Posterior vena cava (tissue), 2 donors: Measurements from ENCODE around the gene LIMS1. TPM values are rescaled to one million over a fixed set of nuclear protein-coding genes. Genes with fewer than 3 reads are reported as not detected.
"Not testable (repeated sequence)": the region's sequence is repeated elsewhere in the genome, so short reads cannot be mapped to it uniquely, and the experiment has no call there.

Source experiments
- DNase-seq: peaks from one replicate; pipeline ENCODE4 v3.0.0-alpha.2; 2020; ENCODE audit warnings: low spot score
- intact Hi-C, 2 donors: fragments of 100-400 bp; cut with DNase I; formaldehyde crosslinking; loops; one replicate each; pipeline versions ENCODE4 v1.14.1 to v1.14.2; 2022 to 2023
- long read RNA-seq, 2 donors: library from polyadenylated mRNA; unstranded; transcript quantifications; one replicate each; pipeline ENCODE4 v2.0.0, GENCODE V29; 2020 to 2021
- total RNA-seq, 2 donors: library from RNA; stranded (reverse); fragmentation: NEBNext Ultra II Directional; extraction: Animal tissue kit (Norgen Biotek cat#: 25700); gene quantifications; one replicate each; pipeline ENCODE4 v1.2.1, GENCODE V29; 2021
- donor health status: DM: yes; HTN: yes; CAD: no.
- donor health status: DM: yes; HTN: yes; CAD: no.

LIMS1 gene, protein sequence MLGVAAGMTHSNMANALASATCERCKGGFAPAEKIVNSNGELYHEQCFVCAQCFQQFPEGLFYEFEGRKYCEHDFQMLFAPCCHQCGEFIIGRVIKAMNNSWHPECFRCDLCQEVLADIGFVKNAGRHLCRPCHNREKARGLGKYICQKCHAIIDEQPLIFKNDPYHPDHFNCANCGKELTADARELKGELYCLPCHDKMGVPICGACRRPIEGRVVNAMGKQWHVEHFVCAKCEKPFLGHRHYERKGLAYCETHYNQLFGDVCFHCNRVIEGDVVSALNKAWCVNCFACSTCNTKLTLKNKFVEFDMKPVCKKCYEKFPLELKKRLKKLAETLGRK
- 10 to 100 TPM; 58.6 to 68.9 TPM for total RNA-seq
- long read RNA-seq, donor 1, full-length matches to known transcripts: 11 of 19 reads
- long read RNA-seq, donor 1, partial matches to known transcripts: 3 of 19 reads
- long read RNA-seq, donor 1, other reads (novel, unspliced or antisense): 5 of 19 reads
- long read RNA-seq, donor 2, full-length matches to known transcripts: 127 of 147 reads
- long read RNA-seq, donor 2, partial matches to known transcripts: 3 of 147 reads
- long read RNA-seq, donor 2, other reads (novel, unspliced or antisense): 17 of 147 reads

GRCh38 chr2:108533832-108534583, at the start of gene LIMS1:
TSS of gene LIMS1 (plus strand) at chr2:108534470. CDS start at chr2:108534563, 93 bp downstream.
- intact Hi-C loops: loop anchor here in 1 of 2 donors (10.0 kb wide), 1 partner anchor 51 kb away; no protein-coding TSS in a partner anchor

GRCh38 chr2:108485253-108485652, 49.0 kb upstream of the LIMS1 start:
- intact Hi-C loops: no loop called here
- no peak for DNase-seq

More at GRCh38 chr2:108533832-108534583, at the start of gene LIMS1:
- DNase-seq: peak; percentile 97

DNA sequence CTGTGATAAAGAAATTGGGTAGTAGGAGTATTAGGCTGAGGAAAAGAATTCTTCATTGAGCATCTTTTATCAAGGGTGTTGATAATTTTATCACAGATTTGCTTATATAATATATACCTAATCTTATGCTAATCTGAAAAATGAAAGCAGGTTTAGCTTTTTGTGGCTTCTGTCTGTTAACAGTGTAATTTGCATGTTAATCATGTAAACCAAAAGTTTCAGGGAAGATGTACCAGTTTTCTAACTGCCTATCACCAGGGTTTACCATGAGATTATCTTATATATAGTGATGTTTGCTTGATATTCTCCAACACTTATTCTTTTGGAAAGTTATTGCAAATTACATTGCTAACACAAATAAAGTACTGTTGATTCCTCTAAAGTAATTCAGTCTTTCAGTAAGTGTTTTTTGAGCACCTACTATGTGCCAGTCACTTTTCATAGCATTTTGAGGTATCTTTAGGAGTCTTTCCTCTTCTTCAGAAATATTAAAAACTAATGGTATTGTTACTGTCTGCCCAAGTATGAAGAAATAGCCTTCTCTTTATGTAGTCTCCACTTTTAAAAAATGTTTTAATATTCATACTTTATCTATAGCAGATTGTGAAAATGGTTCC, 43.7 kb upstream of the LIMS1 start:
- intact Hi-C loops: no loop called here
- DNase-seq: no peak

- intact Hi-C loops: no loop called here
- DNase-seq: no peak
Measured at GRCh38 chr2:108491848-108492247, 42.4 kb upstream of the LIMS1 start.

GRCh38 chr2:108492364-108492763, 41.9 kb upstream of the LIMS1 start:
- no peak for DNase-seq
- intact Hi-C loops: no loop called here

DNA sequence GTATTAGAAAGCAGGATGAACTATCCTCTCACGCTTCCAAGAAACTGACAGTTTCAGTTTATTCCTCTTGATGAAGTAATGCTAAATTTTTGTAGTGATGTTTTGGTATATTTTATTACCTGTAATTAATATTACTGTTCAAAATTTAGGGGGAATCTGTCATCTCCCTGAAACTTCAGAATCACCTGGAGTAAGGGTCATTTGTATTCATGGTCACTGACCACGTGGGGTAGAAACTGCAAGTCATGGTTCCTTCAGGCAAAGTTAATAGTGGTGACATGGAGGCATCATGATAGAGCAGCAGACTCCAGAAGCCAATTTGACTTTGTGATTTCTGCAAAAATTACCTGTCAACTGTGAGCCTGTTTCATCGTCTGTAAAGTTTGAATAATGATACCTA, 38.1 kb upstream of the LIMS1 start:
- not testable (repeated sequence) for DNase-seq

DNA sequence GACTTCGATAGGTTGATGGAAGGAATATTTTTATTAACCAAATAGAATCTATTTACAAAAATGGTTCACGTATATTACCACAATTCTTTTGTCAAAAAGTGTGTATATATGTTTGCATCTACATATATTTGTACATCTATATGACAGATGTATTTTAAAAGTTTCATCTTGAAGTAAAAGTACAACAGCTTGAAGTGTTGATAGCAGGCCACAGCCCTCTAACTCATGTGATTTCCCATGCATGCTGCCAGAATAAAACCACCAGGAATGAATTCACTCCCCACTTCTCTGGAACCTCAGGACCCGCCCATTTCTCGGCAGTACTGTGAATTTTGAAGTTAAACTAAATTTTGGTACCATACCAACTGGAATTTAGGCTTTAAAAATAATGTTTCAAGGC, 26.6 kb upstream of the LIMS1 start:
- DNase-seq, intact Hi-C loops: not testable (repeated sequence)

More for the DNA sequence above, 38.1 kb upstream of the LIMS1 start:
- intact Hi-C loops: not testable (repeated sequence)

- intact Hi-C loops: not testable (repeated sequence)
Measured at GRCh38 chr2:108512431-108512830, 21.8 kb upstream of the LIMS1 start.

GRCh38 chr2:108514478-108514877, 19.8 kb upstream of the LIMS1 start:
- intact Hi-C loops, DNase-seq: not testable (repeated sequence)

More at GRCh38 chr2:108512431-108512830, 21.8 kb upstream of the LIMS1 start:
- not testable (repeated sequence) for DNase-seq

DNA sequence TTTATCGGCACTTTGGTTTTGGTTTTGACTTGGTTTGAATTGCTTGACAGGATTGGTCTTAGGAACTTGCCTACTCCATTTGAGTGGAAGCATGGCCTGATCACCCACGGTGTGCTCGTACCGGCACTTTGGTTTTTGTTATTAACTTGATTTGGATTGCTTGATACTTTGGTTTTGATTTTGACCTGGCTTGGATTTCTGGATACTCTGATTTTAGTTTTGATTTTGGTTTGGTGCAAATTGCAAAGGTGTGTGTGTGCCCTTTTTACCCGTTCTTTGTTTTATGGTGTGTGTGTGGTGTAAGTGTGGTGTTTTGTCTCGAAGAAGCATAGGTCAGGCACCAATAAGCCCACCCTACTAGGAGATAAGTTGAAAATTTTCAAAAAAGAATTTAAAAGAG, 9.6 kb upstream of the LIMS1 start:
- DNase-seq, intact Hi-C loops: not testable (repeated sequence)

DNA sequence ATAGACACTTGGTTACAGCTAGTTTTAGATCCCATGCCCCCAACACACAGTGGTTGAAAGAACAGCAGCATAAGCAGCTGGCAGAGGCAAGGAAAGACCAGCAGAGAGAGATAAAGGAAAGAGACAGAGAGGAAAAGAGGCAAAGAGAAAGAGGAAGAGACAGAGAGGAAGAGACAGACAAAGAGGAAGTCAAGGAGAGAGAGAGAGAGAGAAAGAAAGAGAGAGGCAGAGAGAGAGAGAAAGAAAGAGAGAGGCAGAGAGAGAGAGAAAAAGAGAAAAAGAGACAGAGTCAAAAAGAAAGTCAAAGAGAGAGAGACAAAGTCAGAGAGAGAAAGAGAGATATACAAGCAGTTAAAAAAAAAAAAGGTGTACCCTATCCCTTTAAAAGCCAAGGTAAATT, 9.0 kb upstream of the LIMS1 start:
- DNase-seq, intact Hi-C loops: not testable (repeated sequence)

GRCh38 chr2:108531674-108532055, 2.6 kb upstream of the LIMS1 start:
- no peak for DNase-seq
- intact Hi-C loops: loop anchor here in 1 of 2 donors (10.0 kb wide), 1 partner anchor 53 kb away; no protein-coding TSS in a partner anchor

DNA sequence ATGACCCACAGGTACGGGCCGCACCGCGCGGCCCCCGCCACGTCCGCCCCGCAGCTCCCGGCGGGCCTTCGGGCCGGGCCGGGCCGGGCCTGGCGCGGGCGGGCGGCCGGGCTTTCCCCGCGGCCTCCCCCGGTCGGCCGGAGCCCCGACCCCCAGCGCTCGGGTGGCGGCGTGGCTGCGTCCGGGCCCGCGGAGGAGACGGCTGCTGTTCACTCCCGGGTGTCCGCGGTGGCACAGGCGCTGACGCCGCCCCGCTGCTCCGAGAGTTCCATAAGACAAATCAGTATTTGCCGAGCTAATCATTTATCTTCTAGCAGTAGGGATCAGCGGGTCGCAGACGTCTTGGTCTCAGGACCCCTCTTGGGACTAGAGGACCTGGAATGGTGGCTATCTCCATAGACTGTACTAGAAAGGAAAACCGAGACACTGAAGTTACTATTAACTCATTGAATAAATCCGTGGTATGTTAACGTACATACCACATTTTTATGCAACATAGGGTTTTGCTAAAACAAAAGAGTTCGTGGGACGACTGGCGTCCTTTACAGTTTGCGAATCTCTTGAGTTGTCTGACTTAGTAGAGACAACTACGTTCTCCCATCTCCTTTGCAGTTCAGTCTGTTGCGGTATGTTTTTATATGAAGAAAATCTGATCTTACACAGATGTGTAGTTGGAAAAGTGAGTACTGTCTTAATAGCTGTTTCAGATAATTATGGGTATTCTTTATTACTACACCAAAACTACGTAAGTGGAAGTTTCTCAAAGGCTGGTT, 500 bp downstream of the LIMS1 start:
- peak; percentile 87 for DNase-seq
- intact Hi-C loops: loop anchor here in 1 of 2 donors (10.0 kb wide), 1 partner anchor 50 kb away; no protein-coding TSS in a partner anchor

DNA sequence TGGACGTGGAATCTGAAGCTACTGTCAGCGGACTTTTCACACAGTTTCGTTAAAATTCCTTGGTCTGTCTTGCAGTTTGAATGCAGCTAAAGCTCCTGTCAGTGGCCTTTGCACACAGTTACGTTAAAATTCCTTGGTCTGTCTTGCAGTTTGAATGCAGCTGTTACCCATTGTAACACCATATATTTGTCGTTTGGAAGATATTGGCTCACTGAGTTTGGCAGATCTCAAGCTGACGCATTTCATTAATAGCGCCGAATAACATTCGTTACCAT, 1.0 kb downstream of the LIMS1 start:
- intact Hi-C loops: loop anchor here in 1 of 2 donors (10.0 kb wide), 1 partner anchor 50 kb away; no protein-coding TSS in a partner anchor
- no peak for DNase-seq

- intact Hi-C loops: loop anchor here in 1 of 2 donors (10.0 kb wide), 1 partner anchor 49 kb away; no protein-coding TSS in a partner anchor
- DNase-seq: no peak
Measured at GRCh38 chr2:108536133-108536780, 2.0 kb downstream of the LIMS1 start.

DNA sequence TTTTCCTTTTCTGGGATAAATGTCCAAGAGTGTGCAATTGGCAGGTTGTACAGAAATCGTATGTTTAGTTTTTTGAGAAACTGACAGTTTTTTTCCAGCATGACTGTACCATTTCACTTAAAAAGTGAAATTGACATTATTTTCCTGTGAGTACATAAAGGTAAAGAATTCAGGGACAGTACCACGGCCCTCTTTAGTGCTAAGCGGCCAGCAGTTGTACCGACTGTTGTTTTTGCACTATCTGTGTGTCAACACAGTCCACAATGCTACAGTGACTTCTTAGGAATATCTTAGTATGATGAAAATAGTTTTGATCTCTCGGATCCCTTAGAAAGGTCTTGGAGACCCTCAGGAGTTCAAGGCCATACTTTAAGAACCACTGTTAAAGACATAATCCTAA, 2.6 kb downstream of the LIMS1 start:
- DNase-seq: no peak
- intact Hi-C loops: loop anchor here in 1 of 2 donors (10.0 kb wide), 1 partner anchor 48 kb away; no protein-coding TSS in a partner anchor

DNA sequence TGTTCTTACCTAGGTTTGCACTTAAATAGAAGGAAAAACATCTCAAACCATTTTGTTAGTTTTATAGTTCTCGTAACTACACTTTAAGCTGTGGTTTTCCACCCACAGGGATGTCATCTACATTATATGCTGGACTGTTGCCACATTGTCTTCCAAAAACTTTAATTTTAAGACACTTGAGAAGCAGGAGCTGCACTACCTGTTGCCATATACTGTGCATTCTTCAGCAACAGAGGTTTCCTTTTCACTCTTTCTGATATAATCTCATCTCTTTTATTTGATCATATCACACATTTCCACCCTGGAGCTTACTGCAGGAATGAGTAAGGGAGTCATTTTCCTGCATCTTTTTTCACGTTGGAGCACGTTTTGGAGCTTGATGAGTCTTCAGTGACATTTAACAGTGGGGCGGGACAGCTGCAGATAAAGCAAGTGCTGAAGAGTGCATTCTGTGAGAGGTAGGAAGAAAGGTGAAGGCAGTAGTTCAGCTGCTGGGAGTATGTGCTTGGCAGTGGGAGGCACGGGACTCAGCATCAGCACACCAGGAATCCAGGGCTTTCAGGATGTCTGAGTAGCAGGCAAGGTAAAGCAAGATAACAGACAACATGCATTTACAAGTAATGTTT, 3.8 kb downstream of the LIMS1 start:
- intact Hi-C loops: loop anchor here in 1 of 2 donors (10.0 kb wide), 1 partner anchor 47 kb away; no protein-coding TSS in a partner anchor
- DNase-seq: no peak
